Adrenal gland (tissue), 5 donors: ENCODE measurements around the gene CARD9.

Experiments used
- CTCF ChIP-seq, 6 experiments: fragments of 450-650 bp in 4 of 6; fragments of 200-600 bp in 2 of 6; sonication (generic) in 1 of 6; IDR thresholded peaks; 1 replicate in 5 of 6; 2 replicates in 1 of 6; pipeline versions ENCODE4 v1.5.1 to v1.8.0; 2016 to 2021; ENCODE audit warnings: antibody characterized with exemption in 6 of 6, mild to moderate bottlenecking in 2 of 6, moderate library complexity in 1 of 6
- POLR2A ChIP-seq, 2 donors: fragments of 450-650 bp; IDR thresholded peaks; one replicate each; pipeline ENCODE4 v1.6.1; 2017; ENCODE audit warnings: antibody characterized with exemption in 2 of 2, mild to moderate bottlenecking in 2 of 2, moderate library complexity in 1 of 2
- donor health status: DM: no; HTN: no; CAD: no.

DNA sequence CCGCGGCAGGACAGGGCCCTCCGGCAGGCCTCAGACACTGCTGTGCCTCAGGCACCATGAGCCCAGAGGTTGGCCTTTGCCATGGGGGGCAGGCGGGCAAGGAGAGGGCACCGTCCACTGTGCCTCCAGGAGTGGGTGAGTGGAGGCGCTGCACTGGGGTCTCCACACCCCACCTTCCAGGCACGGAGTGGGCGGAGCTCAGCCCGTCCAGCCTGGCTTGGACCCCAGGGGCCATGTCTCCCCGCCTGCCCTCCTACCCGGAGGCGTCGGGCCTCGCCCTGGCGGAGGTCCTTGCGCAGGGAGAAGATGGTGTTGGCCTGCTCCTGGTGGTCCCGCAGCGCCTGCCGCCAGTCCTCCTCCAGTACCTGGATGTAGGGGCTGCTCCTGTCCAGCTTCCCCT, 3.4 kb downstream of the CARD9 start:
- TF ChIP-seq CTCF (IDR thresholded peaks at IDR 0.05) (no peak), POLR2A (IDR thresholded peaks at IDR 0.05) (no peak)
